Right renal cortex interstitium (tissue), 3 donors: ENCODE data around the gene TEX44. TPM values are rescaled to one million over a fixed set of nuclear protein-coding genes. Genes with fewer than 3 reads are reported as not detected.

Source experiments
- DNase-seq, 3 donors: peaks; one replicate each; pipeline ENCODE4 v3.0.0-alpha.2; 2013; ENCODE audit warnings: low read depth in 3 of 3, low spot score in 2 of 3
- polyA plus RNA-seq, 3 donors: library from polyadenylated mRNA; unstranded; fragments of 120-200 nt; gene quantifications; one replicate each; pipeline ENCODE4 v1.2.1, GENCODE V29; 2013; ENCODE audit not compliant: insufficient read length in 3 of 3

Gene TEX44
- polyA plus RNA-seq, 3 donors = not detected

- DNase-seq = no peak
These were observed 11.5 kb downstream of the TEX44 start for GRCh38 chr2:231604101-231604684.

- peak; percentile 94 to 99 (median 97) for DNase-seq
These were observed 12.3 kb downstream of the TEX44 start for GRCh38 chr2:231604685-231605606.

DNA sequence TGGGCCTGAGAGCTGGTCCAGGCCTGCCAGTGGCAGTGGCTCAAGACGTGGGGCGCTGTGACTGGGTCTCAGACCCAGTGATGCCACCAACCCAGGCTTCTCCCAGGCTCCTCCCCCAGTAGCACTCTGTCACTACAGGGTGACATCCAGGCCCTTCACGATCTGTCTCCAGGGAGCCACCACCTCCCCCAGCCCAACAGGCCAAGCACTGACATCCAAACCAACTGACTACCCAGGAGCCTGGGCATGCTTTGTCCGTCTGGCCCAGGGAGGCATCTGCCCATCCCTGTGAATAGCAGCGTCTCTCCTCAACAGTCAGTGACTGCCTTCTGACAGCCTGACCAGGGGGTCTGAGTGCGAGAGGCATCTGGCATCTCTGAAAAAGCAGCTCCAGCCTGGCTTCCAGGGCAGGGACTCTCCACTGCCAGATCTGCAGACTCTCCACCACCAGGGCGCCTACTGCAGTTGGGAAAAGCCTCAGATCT lies 13.0 kb downstream of the TEX44 start:
- no peak for DNase-seq

- no peak for DNase-seq
These were observed 14.3 kb downstream of the TEX44 start for GRCh38 chr2:231606941-231607340.

GRCh38 chr2:231611273-231612108 lies 18.8 kb downstream of the TEX44 start:
- DNase-seq = no peak

DNA sequence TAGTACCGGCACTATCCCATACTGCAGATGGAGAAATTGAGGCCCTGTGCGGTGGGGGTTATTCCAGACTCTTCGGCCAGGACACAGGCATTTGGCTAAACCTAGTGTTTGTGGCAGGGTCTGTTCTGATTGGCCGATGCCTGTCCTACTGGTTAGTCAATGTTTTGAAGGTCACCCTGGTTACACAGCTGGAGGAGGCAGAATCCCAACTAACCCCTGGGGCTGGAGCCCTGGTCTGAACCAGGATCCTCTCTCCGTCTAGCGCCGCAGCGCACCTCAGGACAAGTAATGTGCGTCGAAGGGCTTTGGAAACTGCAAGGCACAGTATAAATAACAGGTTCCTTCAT lies 19.4 kb downstream of the TEX44 start:
- DNase-seq = no peak

- DNase-seq = no peak
These were observed 20.0 kb downstream of the TEX44 start for GRCh38 chr2:231612456-231613330.

- no peak for DNase-seq
These were observed 20.6 kb downstream of the TEX44 start for GRCh38 chr2:231613331-231613662.

GRCh38 chr2:231613663-231614558 lies 21.2 kb downstream of the TEX44 start:
- no peak for DNase-seq

GRCh38 chr2:231614559-231615057 lies 21.9 kb downstream of the TEX44 start:
- no peak for DNase-seq

GRCh38 chr2:231615058-231615671 lies 22.5 kb downstream of the TEX44 start:
- no peak for DNase-seq

GRCh38 chr2:231616296-231616695 lies 23.6 kb downstream of the TEX44 start:
- DNase-seq = no peak

DNA sequence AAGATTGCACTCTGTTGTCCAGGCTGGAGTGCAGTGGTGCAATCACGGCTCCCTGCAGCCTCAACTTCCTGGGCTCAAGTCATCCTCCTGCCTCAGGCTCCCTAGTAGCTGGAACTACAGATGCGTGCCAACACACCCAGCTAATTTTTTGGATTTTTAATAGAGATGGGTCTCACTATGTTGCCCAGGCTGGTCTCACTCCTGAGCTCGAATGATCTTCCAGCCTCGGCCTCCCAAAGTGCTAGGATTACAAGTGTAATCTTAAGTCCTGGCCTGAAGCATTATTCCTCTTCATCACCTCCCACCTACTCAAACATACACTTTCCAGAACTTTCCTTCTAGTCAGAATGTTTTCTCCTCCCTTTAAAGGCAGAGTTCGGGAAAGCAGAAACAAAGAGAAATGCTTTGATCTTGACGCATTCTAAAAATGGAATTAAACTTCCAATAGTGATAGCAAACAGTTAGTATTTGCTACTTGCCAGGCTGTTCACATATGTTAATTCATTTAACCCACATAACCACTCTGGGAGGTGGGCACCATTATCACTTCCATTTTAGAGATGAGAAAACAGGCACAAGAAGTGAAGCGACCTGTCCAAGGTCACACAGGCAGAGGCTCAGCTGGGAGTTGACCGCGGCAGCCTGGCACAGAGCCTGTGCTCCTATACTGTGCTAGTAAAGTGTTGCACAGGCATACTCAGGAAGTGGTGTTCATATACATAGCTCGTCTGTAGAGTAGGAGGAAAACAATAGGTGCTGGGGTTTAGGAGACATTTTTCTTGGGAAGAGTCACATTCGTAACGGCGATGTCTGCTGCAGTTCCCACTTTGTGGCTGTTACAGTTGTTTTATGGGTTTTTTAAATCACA lies 24.6 kb downstream of the TEX44 start:
- no peak for DNase-seq

GRCh38 chr2:231621051-231621879 lies 28.6 kb downstream of the TEX44 start:
- no peak for DNase-seq

- no peak for DNase-seq
These were observed 30.3 kb downstream of the TEX44 start for GRCh38 chr2:231622963-231623362.

GRCh38 chr2:231626449-231626848 lies 33.8 kb downstream of the TEX44 start:
- no peak for DNase-seq
